Smooth muscle cell (in vitro differentiated cells): ENCODE data around the gene DPEP2. TPM values are rescaled to one million over a fixed set of nuclear protein-coding genes. Genes with fewer than 3 reads are reported as not detected.

Experiments used
- DNase-seq: peaks from one replicate; lab custom pipeline; 2025; ENCODE audit not compliant: unreplicated experiment; lab: John Stamatoyannopoulos, UW
- H2AFZ ChIP-seq: fragments of 200-600 bp; sonication (generic); 2 replicates; pipeline ENCODE4 v1.6.0; 2016; ENCODE audit warnings: antibody characterized with exemption, low read depth, mild to moderate bottlenecking
- H3F3A ChIP-seq: fragments of 200-600 bp; sonication (generic); 2 replicates; pipeline ENCODE4 v1.6.0; 2017; ENCODE audit warnings: antibody characterized with exemption, low read depth
- H3K27ac ChIP-seq: fragments of 200-600 bp; sonication (generic); 2 replicates; pipeline ENCODE4 v1.5.1; 2016; ENCODE audit warnings: low read depth, mild to moderate bottlenecking
- H3K27me3 ChIP-seq: fragments of 200-600 bp; sonication (generic); 2 replicates; pipeline ENCODE4 v1.6.1; 2016; ENCODE audit warnings: low read depth, mild to moderate bottlenecking
- H3K36me3 ChIP-seq: fragments of 200-600 bp; sonication (generic); 2 replicates; pipeline ENCODE4 v1.5.1; 2016; ENCODE audit warnings: low read depth
- H3K4me1 ChIP-seq: fragments of 200-600 bp; sonication (generic); 2 replicates; pipeline ENCODE4 v1.5.1; 2016; ENCODE audit warnings: low read depth
- H3K4me2 ChIP-seq: fragments of 200-600 bp; sonication (generic); 2 replicates; pipeline ENCODE4 v1.6.0; 2016; ENCODE audit warnings: mild to moderate bottlenecking
- H3K4me3 ChIP-seq: fragments of 200-600 bp; sonication (generic); 2 replicates; pipeline ENCODE4 v1.5.1; 2016; ENCODE audit warnings: mild to moderate bottlenecking
- H3K79me2 ChIP-seq: fragments of 200-600 bp; sonication (generic); 2 replicates; pipeline ENCODE4 v1.6.0; 2016; ENCODE audit warnings: low read depth, mild to moderate bottlenecking
- H3K9ac ChIP-seq: fragments of 200-600 bp; sonication (generic); 2 replicates; pipeline ENCODE4 v1.6.0; 2016; ENCODE audit warnings: low read depth
- H3K9me3 ChIP-seq: fragments of 200-600 bp; sonication (generic); replicated peaks from 2 replicates; pipeline ENCODE4 v1.5.1; 2016; ENCODE audit warnings: low read depth
- H4K20me1 ChIP-seq: fragments of 200-600 bp; sonication (generic); 2 replicates; pipeline ENCODE4 v1.6.0; 2016; ENCODE audit warnings: low read depth
- CTCF ChIP-seq: fragments of 200-600 bp; sonication (generic); IDR thresholded peaks from 2 replicates; pipeline ENCODE4 v1.5.1; 2017; ENCODE audit warnings: borderline replicate concordance, mild to moderate bottlenecking, antibody characterized with exemption; ENCODE audit not compliant: insufficient read depth, poor library complexity, severe bottlenecking
- WGBS: methylation state at CpG from one replicate; pipeline ENCODE4 v1.1.7; 2016; ENCODE audit warnings: low lambda C conversion rate; 5-methylcytosine and 5-hydroxymethylcytosine counted together
- polyA plus RNA-seq: library from polyadenylated mRNA; unstranded; fragments of >200 nt; fragmentation: Nextera tagmentation; extraction: Ambion mirVana; gene quantifications from 2 replicates; pipeline ENCODE4 v1.2.1, GENCODE V29; 2016
- total RNA-seq: library from RNA; depleted of rRNA; stranded (reverse); fragments of >200 nt; gene quantifications from 2 replicates; pipeline ENCODE4 v1.2.3, GENCODE V29; 2014

The DPEP2 gene
- total and polyA plus RNA-seq, 2 experiments from 2014 or later, result not detected

GRCh38 chr16:68009157-68009735 is 10.0 kb upstream of the DPEP2 start:
- no peaks in the 10 kb centered on the region for H3K79me2 ChIP-seq
- no peaks in the 10 kb centered on the region for H3K9me3 ChIP-seq
- no peaks in the 10 kb centered on the region for H4K20me1 ChIP-seq
- no peaks in the 10 kb centered on the region for H3K4me1 ChIP-seq
- no peak for TF ChIP-seq CTCF
- no peaks in the 10 kb centered on the region for H3F3A ChIP-seq
- H3K9ac ChIP-seq, result no peak overlapping the region
- no peak overlapping the region for H3K4me3 ChIP-seq
- no peaks in the 10 kb centered on the region for H3K36me3 ChIP-seq
- DNase-seq, result no peak
- no peak overlapping the region for H2AFZ ChIP-seq
- H3K27me3 ChIP-seq, result no peaks in the 10 kb centered on the region
- no peak overlapping the region for H3K27ac ChIP-seq
- WGBS, result 81% methylated on average over 9 of the region's 9 CpGs
- H3K4me2 ChIP-seq, result no peak overlapping the region

GRCh38 chr16:68005786-68006286 is 6.6 kb upstream of the DPEP2 start:
- Histone ChIP-seq H3K79me2 (no peaks in the 10 kb centered on the region), H3K27me3 (no peaks in the 10 kb centered on the region), H3K27ac (no peak overlapping the region), H3K4me3 (no peak overlapping the region), H3K9ac (no peak overlapping the region), H3K9me3 (no peaks in the 10 kb centered on the region), H3F3A (no peaks in the 10 kb centered on the region), H2AFZ (no peak overlapping the region), H3K4me2 (no peak overlapping the region), H3K36me3 (no peaks in the 10 kb centered on the region), H3K4me1 (no peaks in the 10 kb centered on the region), H4K20me1 (no peaks in the 10 kb centered on the region)
- DNase-seq, result no peak
- no peak for TF ChIP-seq CTCF
- 57% methylated on average over 6 of the region's 6 CpGs for WGBS

GRCh38 chr16:68005211-68005610 is 5.9 kb upstream of the DPEP2 start:
- Histone ChIP-seq H3K36me3 (no peaks in the 10 kb centered on the region), H3K27ac (no peak overlapping the region), H3K9ac (no peak overlapping the region), H3K9me3 (no peaks in the 10 kb centered on the region), H3F3A (no peaks in the 10 kb centered on the region), H3K4me1 (no peaks in the 10 kb centered on the region), H3K27me3 (no peaks in the 10 kb centered on the region), H3K4me3 (no peak overlapping the region), H2AFZ (no peak overlapping the region), H3K4me2 (no peak overlapping the region), H4K20me1 (no peaks in the 10 kb centered on the region), H3K79me2 (no peaks in the 10 kb centered on the region)
- no peak for DNase-seq
- TF ChIP-seq CTCF, result no peak
- 91% methylated on average over 9 of the region's 9 CpGs for WGBS

- Histone ChIP-seq H3K36me3 (no peaks in the 10 kb centered on the region), H4K20me1 (no peaks in the 10 kb centered on the region), H3K27ac (no peak overlapping the region), H3F3A (no peaks in the 10 kb centered on the region), H3K4me2 (no peak overlapping the region), H3K9ac (no peak overlapping the region), H3K79me2 (no peaks in the 10 kb centered on the region), H3K27me3 (no peaks in the 10 kb centered on the region), H2AFZ (no peak overlapping the region), H3K4me1 (no peaks in the 10 kb centered on the region), H3K9me3 (no peaks in the 10 kb centered on the region), H3K4me3 (no peak overlapping the region)
- no peak for DNase-seq
- TF ChIP-seq CTCF, result no peak
- 85% methylated on average over 4 of the region's 4 CpGs for WGBS
These were observed 3.7 kb upstream of the DPEP2 start for GRCh38 chr16:68003031-68003430.
